Kidney (tissue), 14 donors: ENCODE data around the gene QPCTL. TPM values are rescaled to one million over a fixed set of nuclear protein-coding genes. Genes with fewer than 3 reads are reported as not detected.

Experiments used
- DNase-seq, 5 donors: peaks; one replicate each; pipeline ENCODE4 v3.0.0-alpha.2; 2013 to 2020
- FAIRE-seq: peaks from 2 replicates; lab custom pipeline; 2012; peaks lifted over from hg19 to GRCh38; lab: Jason Lieb, UNC
- H3K27ac ChIP-seq, 2 donors: one replicate each; pipeline ENCODE4 v1.7.0; 2013; ENCODE audit warnings: low read depth in 2 of 2, low read length in 2 of 2, inconsistent platforms in 1 of 2
- H3K27me3 ChIP-seq: one replicate; pipeline ENCODE4 v1.7.1; 2013; ENCODE audit warnings: low read length, inconsistent platforms; ENCODE audit not compliant: control insufficient read depth, insufficient read depth
- H3K36me3 ChIP-seq, 3 donors: one replicate each; pipeline versions ENCODE4 v1.7.0 to v1.7.1; 2013; ENCODE audit warnings: low read length in 3 of 3, control low read depth in 1 of 3, inconsistent platforms in 1 of 3; ENCODE audit not compliant: insufficient read depth in 3 of 3, control insufficient read depth in 2 of 3
- H3K4me1 ChIP-seq, 3 donors: one replicate each; pipeline versions ENCODE4 v1.7.0 to v1.7.1; 2013; ENCODE audit warnings: low read length in 3 of 3, inconsistent platforms in 1 of 3, low read depth in 1 of 3; ENCODE audit not compliant: control insufficient read depth in 2 of 3, insufficient read depth in 2 of 3
- H3K4me3 ChIP-seq, 3 donors: one replicate each; pipeline versions ENCODE4 v1.7.0 to v1.8.1; 2013; ENCODE audit warnings: low read length in 3 of 3, control low read depth in 1 of 3, inconsistent platforms in 1 of 3
- H3K9ac ChIP-seq, 3 donors: one replicate each; pipeline versions ENCODE4 v1.7.0 to v1.7.1; 2013; ENCODE audit warnings: low read length in 3 of 3, control low read depth in 1 of 3, inconsistent platforms in 1 of 3
- H3K9me3 ChIP-seq, 3 donors: one replicate each; pipeline versions ENCODE4 v1.7.0 to v1.7.1; 2013; ENCODE audit warnings: low read length in 3 of 3, control low read depth in 1 of 3, inconsistent platforms in 1 of 3; ENCODE audit not compliant: control insufficient read depth in 2 of 3, insufficient read depth in 1 of 3
- intact Hi-C: fragments of 100-400 bp; cut with DNase I; formaldehyde crosslinking; loops from one replicate; pipeline ENCODE4 v1.11.1; 2022
- polyA plus RNA-seq: library from polyadenylated mRNA; stranded (reverse); fragments of 350-450 nt; fragmentation: Illumina TruSeq; extraction: RNeasy Lipid Tissue Mini Kit (QIAGEN cat#74804); gene quantifications from one replicate; pipeline ENCODE4 v1.2.3, GENCODE V29; 2014; ENCODE audit warnings: low read depth, low replicate concordance; ENCODE audit not compliant: insufficient read depth
- total RNA-seq: library from RNA; stranded (reverse); fragmentation: NEBNext Ultra II Directional; extraction: Animal tissue kit (Norgen Biotek cat#: 25700); gene quantifications from one replicate; pipeline ENCODE4 v1.2.1, GENCODE V29; 2021
- TF ChIP-seq, protein P1 (sequence below): IDR thresholded peaks from 3 replicates; pipeline ENCODE4 v1.5.1; 2012; ENCODE audit warnings: mild to moderate bottlenecking, moderate library complexity, borderline replicate concordance; ENCODE audit not compliant: insufficient read depth; ENCODE audit errors: extremely low read depth
- donor health status: control.
- donor health status: control.
- donor health status: control.
- donor health status: control.
- donor health status: control.
- donor health status: DM: yes; HTN: yes; CAD: no.
- donor health status: Normal renal cell carcinoma (clear cell type).

Gene QPCTL
- total and polyA plus RNA-seq, 2 donors from 2014 or later, result 6.8 to 8.0 TPM

- DNase-seq, result peak; percentile 97 to 99 (median 97)
- Histone ChIP-seq H3K36me3 (peaks cover 0 to 17% (median 14%) of the 10 kb centered on the region in 3 donors), H3K9ac (peak within 1 kb of the TSS; percentile 63 to 98 (median 92)), H3K27me3 (no peaks in the 10 kb centered on the region), H3K4me1 (peaks cover 0 to 3% (median 3%) of the 10 kb centered on the region in 3 donors), H3K4me3 (peak within 1 kb of the TSS; percentile 92 to 95 (median 93)), H3K27ac (peak within 1 kb of the TSS; percentile 90 to 96), H3K9me3 (no peaks in the 10 kb centered on the region)
- FAIRE-seq, result no peak
- intact Hi-C loops, result no loop called here
- TF ChIP-seq, protein P1, sequence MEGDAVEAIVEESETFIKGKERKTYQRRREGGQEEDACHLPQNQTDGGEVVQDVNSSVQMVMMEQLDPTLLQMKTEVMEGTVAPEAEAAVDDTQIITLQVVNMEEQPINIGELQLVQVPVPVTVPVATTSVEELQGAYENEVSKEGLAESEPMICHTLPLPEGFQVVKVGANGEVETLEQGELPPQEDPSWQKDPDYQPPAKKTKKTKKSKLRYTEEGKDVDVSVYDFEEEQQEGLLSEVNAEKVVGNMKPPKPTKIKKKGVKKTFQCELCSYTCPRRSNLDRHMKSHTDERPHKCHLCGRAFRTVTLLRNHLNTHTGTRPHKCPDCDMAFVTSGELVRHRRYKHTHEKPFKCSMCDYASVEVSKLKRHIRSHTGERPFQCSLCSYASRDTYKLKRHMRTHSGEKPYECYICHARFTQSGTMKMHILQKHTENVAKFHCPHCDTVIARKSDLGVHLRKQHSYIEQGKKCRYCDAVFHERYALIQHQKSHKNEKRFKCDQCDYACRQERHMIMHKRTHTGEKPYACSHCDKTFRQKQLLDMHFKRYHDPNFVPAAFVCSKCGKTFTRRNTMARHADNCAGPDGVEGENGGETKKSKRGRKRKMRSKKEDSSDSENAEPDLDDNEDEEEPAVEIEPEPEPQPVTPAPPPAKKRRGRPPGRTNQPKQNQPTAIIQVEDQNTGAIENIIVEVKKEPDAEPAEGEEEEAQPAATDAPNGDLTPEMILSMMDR, result no peak
Observed at GRCh38 chr19:45691516-45692186, 815 bp upstream of the QPCTL start, which contains the start of gene SNRPD2. TSS of gene SNRPD2 (minus strand) at chr19:45691953. CDS start at chr19:45691888, 65 bp downstream.

GRCh38 chr19:45693106-45693788 lies 781 bp downstream of the QPCTL start:
- peak overlapping the region; percentile 90 to 96 for H3K27ac ChIP-seq
- TF ChIP-seq, protein P1, result peak; percentile 65
- peaks cover 0 to 3% (median 3%) of the 10 kb centered on the region in 3 donors for H3K4me1 ChIP-seq
- peaks cover 0 to 6% (median 2%) of the 10 kb centered on the region in 3 donors for H3K36me3 ChIP-seq
- no peaks in the 10 kb centered on the region for H3K27me3 ChIP-seq
- H3K9ac ChIP-seq, result peak overlapping the region; percentile 63 to 93 (median 92)
- H3K4me3 ChIP-seq, result peak overlapping the region; percentile 92 to 95 (median 93)
- intact Hi-C loops, result no loop called here
- no peaks in the 10 kb centered on the region for H3K9me3 ChIP-seq
- FAIRE-seq (no peak), DNase-seq (peak; percentile 82 to 93 (median 87))

DNA sequence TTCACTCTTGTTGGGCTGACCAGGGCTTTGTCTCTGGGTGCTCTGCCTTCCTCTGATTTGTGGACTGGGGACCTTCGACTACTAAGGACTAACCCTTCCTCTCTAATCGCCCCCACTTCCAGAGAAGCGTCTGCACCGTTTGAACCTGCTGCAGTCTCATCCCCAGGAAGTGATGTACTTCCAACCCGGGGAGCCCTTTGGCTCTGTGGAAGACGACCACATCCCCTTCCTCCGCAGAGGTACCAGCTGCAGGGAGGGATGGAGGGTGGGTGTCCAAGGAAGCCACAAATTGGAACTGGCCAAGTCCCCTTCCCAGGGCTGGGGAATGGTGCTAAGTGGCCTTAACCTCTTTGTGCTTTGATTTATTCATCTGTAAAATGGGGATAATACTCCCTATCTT lies 9.2 kb downstream of the QPCTL start:
- intact Hi-C loops, result no loop called here
- no peak overlapping the region for H3K4me3 ChIP-seq
- FAIRE-seq (no peak), DNase-seq (no peak)
- H3K36me3 ChIP-seq, result peaks cover 0 to 2% (median 0%) of the 10 kb centered on the region in 3 donors
- TF ChIP-seq, protein P1, result no peak
- no peaks in the 10 kb centered on the region for H3K27me3 ChIP-seq
- no peaks in the 10 kb centered on the region for H3K4me1 ChIP-seq
- H3K9ac ChIP-seq, result no peak overlapping the region
- H3K9me3 ChIP-seq, result no peaks in the 10 kb centered on the region
- H3K27ac ChIP-seq, result no peak overlapping the region
